GM19372 (cell line): Measurements from ENCODE around the gene FHIT.
"Not testable (repeated sequence)": the region's sequence is repeated elsewhere in the genome, so short reads cannot be mapped to it uniquely, and the experiment has no call there.

ENCODE experiments used
- ATAC-seq: cut with Tn5 transposase; IDR thresholded peaks from one replicate; pipeline ENCODE4 v1.9.1; 2021; ENCODE audit warnings: mild to moderate bottlenecking, low read depth, moderate library complexity; ENCODE audit not compliant: unreplicated experiment

Gene FHIT

GRCh38 chr3:61231693-61232092 lies 19.6 kb downstream of the FHIT start:
- no peak for ATAC-seq

- ATAC-seq, result no peak
These were observed 23.5 kb downstream of the FHIT start for GRCh38 chr3:61227799-61228198.

GRCh38 chr3:61226166-61226686 lies 25.0 kb downstream of the FHIT start:
- no peak for ATAC-seq

GRCh38 chr3:61224823-61225222 lies 26.4 kb downstream of the FHIT start:
- ATAC-seq, result no peak

DNA sequence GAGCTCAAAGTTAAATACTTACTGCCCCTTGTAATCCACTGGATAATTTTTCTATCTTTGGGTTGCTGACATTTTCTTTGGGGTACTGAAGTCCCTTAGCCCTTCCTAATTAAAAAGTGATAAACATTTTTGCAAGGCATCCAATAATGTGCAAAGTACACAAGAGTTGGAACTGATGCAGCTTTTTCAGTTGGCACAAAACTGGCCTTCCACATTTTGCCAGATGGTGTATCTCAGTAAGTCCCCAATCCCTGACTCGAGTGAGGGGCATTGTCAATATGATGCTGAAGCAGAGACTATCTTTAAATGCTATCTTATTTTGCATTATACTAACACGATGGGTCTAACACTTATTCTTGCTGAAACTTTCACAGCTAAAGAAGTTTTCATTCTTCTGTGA lies 27.8 kb downstream of the FHIT start:
- ATAC-seq, result no peak

- no peak for ATAC-seq
These were observed 28.8 kb downstream of the FHIT start for GRCh38 chr3:61222467-61222866.

DNA sequence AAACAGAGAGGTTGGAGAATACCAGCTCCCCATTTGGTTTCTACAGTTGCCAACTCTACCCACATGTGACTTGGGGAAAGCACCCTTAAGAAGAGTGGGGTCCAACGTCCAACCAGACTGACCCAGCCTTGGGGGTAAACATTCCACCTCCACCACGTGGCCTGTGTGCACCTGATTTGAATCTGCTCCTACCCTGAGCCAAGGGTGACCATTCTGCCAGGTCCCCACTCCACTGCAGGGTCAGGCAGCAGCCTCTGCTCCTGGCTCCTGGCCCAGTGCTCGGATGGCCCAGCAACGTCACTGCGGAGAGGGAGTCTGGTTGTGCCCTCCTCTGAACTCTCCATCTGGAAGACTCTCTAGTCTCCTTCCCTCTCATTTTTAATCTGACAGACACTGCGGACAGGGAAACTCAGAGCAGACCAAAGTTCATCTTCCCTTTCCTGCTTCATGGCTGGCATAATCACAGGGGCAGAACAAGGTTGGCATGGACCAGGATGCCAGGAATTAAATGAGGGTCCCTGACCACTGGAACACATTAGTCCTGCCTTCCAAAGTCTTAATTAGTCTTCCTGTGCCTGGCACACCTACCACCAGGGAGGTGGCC lies 29.4 kb downstream of the FHIT start:
- no peak for ATAC-seq

- ATAC-seq, result no peak
These were observed 32.7 kb downstream of the FHIT start for GRCh38 chr3:61218504-61218903.

- ATAC-seq, result not testable (repeated sequence)
These were observed 35.1 kb downstream of the FHIT start for GRCh38 chr3:61216171-61216570.

GRCh38 chr3:61202086-61202485 lies 49.2 kb downstream of the FHIT start:
- ATAC-seq, result no peak

DNA sequence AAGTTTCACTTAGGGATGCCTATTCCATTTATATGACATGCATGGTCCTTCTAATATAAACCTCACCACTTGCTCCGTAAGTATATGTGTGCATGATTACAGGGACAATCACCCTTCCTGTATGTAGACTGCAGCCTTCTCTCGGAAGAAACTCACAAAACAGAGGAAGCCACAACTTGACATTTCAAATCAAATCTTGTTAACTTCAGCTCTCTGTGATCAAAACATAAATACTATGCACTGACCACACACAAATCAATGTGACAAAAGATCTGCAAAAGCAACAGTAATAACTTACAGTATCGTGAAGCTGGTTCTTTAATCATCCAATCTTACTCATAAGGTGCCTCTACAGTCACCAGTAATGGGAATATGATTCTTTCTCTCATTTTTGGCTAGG lies 50.2 kb downstream of the FHIT start:
- ATAC-seq, result no peak

GRCh38 chr3:61200270-61200669 lies 51.0 kb downstream of the FHIT start:
- ATAC-seq, result no peak

DNA sequence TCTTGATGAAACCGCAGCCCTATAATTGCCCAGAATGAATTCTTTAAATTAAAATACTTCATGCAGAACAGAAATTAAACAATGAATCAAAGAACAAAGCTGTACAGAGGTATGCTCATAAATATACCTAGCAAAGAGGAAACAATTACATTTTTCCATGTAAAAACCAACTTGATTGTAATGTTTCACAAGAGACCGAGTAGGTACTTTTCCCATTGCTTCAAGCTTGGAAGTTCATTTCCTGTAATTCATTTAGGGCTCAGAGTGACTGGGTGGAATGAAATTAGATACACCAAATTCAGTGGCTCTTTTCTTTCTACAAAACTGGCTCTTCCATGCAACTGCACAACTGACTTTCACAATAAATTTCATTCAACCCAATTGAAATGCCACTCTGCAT lies 51.4 kb downstream of the FHIT start:
- ATAC-seq, result no peak

GRCh38 chr3:61194892-61195538 lies 56.2 kb downstream of the FHIT start:
- ATAC-seq, result no peak

- ATAC-seq, result no peak
These were observed 59.0 kb downstream of the FHIT start for GRCh38 chr3:61192222-61192621.

GRCh38 chr3:61190205-61190604 lies 61.0 kb downstream of the FHIT start:
- not testable (repeated sequence) for ATAC-seq

DNA sequence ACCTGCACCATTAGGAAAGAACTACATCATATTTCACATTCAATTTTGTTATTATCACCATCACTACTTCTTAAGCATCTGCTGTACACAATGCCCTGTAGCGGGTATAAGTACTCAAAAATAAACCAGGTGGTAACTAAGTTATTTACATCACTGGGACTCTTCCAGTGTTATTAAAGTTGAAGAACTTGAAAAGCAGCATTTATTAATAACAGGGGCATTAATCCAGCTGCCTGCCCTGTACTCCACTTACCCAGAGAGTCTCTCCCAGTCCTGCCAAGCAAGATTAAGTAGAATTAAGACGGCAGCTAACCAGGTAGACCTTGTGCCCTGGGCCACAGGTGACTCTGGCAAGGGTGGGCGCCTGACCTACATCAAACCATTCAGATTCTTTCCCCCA lies 65.2 kb downstream of the FHIT start:
- no peak for ATAC-seq

- ATAC-seq, result no peak
These were observed 66.3 kb downstream of the FHIT start for GRCh38 chr3:61184956-61185355.

GRCh38 chr3:61182662-61183061 lies 68.6 kb downstream of the FHIT start:
- ATAC-seq, result no peak

GRCh38 chr3:61181874-61182273 lies 69.4 kb downstream of the FHIT start:
- ATAC-seq, result peak; percentile 99

DNA sequence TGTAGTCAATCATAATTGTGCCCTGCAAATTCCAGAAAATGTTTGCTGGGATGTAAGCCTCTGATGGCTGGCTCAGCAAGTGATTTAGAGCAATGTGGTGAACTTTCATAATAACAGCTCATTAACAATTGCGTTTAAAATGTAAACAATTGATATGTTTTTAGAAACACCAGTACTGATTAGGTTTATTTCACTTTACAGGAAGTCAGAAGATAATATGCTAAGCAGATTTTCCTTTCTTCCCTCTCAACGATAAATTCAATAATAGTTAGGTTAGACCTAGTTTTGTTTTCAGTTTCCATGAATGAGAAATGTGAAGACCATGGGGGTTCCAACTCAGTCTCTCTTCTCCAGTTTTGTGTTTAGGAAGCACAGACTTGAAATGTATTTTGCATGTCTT lies 71.0 kb downstream of the FHIT start:
- no peak for ATAC-seq

DNA sequence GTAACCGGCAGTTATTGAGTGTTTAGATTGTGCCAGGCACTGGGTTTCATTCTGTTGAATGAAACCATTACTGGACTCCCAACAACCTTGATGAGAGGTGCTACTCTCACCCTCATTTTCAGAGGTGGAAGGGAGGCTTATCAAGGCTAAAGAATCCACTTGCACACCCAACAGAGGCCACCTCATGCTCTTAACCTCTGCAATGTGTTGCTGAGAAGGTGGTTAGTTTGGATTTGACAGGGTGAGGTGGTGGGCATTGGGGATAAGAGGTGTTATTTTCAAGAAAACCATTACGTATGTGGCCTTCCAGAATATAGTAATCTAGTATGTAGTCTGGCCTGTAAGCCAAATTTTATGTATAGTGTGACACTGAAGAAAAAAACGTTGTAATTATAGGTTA lies 73.1 kb downstream of the FHIT start:
- ATAC-seq, result no peak
